ENCODE data around the gene CDRT4.

The CDRT4 gene

GRCh38 chr17:15467592-15467991, at the start of gene CDRT4:
TSS of gene CDRT4 (minus strand) at chr17:15467621. CDS start at chr17:15440238, 27,383 bp downstream.
- TF ChIP-seq CTCF (IDR thresholded peaks at IDR 0.05; ENCODE audit: insufficient read depth, low read length, missing control alignments) = no peak
- H3K4me3 ChIP-seq (ENCODE audit: low read depth, low read length) = no peak within 1 kb of the TSS
- no peak for DNase-seq (ENCODE audit: low read depth, low spot score)
- ChIA-PET POLR2A (no interaction called here), CTCF (interaction anchor here (1.2 kb wide), 1 partner anchor 11 kb away, joined by 5 read pairs; no protein-coding TSS in a partner anchor)

DNA sequence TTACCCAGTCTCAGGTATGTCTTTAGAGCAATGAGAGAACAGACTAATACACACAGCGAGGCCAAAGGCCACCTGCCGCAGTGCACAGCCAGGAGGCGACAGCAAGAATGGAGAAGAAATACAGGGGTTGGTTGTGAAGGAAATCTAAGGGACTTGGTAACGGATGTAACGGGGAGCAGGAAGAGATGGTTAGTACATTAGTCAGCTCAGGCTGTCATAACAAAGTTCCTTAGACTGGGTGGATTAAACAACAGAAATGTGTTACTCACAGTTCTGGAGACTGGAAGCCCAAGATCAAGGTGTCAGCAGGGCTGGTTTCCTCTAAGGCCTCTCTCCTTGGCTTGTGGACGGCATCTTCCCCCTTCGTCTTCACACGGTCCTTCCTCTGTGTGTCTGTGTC, 48.7 kb upstream of the CDRT4 start:
- H3K4me3 ChIP-seq (ENCODE audit: low read depth, low read length) = no peak overlapping the region
- CTCF ChIA-PET = interaction anchor here (1.6 to 2.6 kb wide), 2 partner anchors 13 to 255 kb away, joined by 3 to 21 read pairs; no protein-coding TSS in a partner anchor
- DNase-seq (ENCODE audit: low read depth, low spot score) = no peak
- POLR2A ChIA-PET = no interaction called here
- TF ChIP-seq CTCF (IDR thresholded peaks at IDR 0.05; ENCODE audit: insufficient read depth, low read length, missing control alignments) = no peak

DNA sequence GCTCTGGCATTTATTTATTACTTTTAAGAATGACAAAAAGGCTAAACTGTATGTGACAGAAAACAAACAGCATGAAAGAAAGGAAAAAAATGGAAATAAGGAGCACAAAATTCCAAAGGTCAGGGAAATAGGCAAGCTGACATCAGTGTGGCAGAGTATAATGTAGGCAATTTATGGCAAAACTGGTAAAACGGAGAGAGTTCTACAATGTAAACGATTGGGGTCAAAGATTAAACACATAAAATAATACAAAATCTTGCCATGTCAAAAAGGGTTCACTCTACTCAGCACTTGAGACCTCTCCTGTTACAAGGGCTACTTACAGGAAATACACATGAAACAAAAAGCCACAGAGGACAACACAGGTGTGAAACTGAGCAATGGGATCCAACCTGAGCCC, 47.0 kb upstream of the CDRT4 start:
- CTCF ChIA-PET = interaction anchor here (1.7 to 2.8 kb wide), 3 partner anchors 11 to 257 kb away, joined by 7 to 38 read pairs (median 38); no protein-coding TSS in a partner anchor
- DNase-seq (ENCODE audit: low read depth, low spot score) = no peak
- POLR2A ChIA-PET = interaction anchor here (1.1 kb wide), 1 partner anchor 18 kb away, joined by 3 read pairs; no protein-coding TSS in a partner anchor
- no peak for TF ChIP-seq CTCF (IDR thresholded peaks at IDR 0.05; ENCODE audit: insufficient read depth, low read length, missing control alignments)
- H3K4me3 ChIP-seq (ENCODE audit: low read depth, low read length) = no peak overlapping the region

- H3K4me3 ChIP-seq (ENCODE audit: low read depth, low read length) = no peak overlapping the region
- ChIA-PET CTCF (interaction anchor here (0.9 to 2.8 kb wide), 5 partner anchors 11 to 265 kb away, joined by 3 to 38 read pairs (median 7); no protein-coding TSS in a partner anchor), POLR2A (interaction anchor here (0.8 to 1.1 kb wide), 2 partner anchors 11 to 17 kb away, joined by 3 read pairs; no protein-coding TSS in a partner anchor)
- TF ChIP-seq CTCF (IDR thresholded peaks at IDR 0.05; ENCODE audit: insufficient read depth, low read length, missing control alignments) = no peak
- DNase-seq (ENCODE audit: low read depth, low spot score) = no peak
These were observed 46.5 kb upstream of the CDRT4 start for GRCh38 chr17:15513856-15514459.

GRCh38 chr17:15513058-15513791, 45.8 kb upstream of the CDRT4 start:
- TF ChIP-seq CTCF (IDR thresholded peaks at IDR 0.05; ENCODE audit: insufficient read depth, low read length, missing control alignments) = no peak
- no peak overlapping the region; the same call in 1 of the 2 replicates for H3K4me3 ChIP-seq (ENCODE audit: low read depth, low read length)
- ChIA-PET CTCF (interaction anchor here (0.8 to 2.8 kb wide), 6 partner anchors 10 to 265 kb away, joined by 3 to 38 read pairs (median 6); no protein-coding TSS in a partner anchor), POLR2A (interaction anchor here (0.6 to 1.1 kb wide), 3 partner anchors 10 to 1009 kb away, joined by 3 to 4 read pairs (median 3); no protein-coding TSS in a partner anchor)
- no peak for DNase-seq (ENCODE audit: low read depth, low spot score)

All from AG04449 (cell line).